H1 (cell line): ENCODE results near the gene PTPA. TPM values are rescaled to one million over a fixed set of nuclear protein-coding genes. Genes with fewer than 3 reads are reported as not detected.

Experiments
- CTCF ChIA-PET: fragments of 300-600 bp; sonication (Branson Sonifier 250); formaldehyde crosslinking; loops from one replicate; lab custom pipeline; 2021; ENCODE audit not compliant: partially characterized antibody; lab: Charles Lee
- POLR2A ChIA-PET: fragments of 300-600 bp; sonication (Branson Sonifier 250); formaldehyde crosslinking; loops from one replicate; lab custom pipeline; 2021; ENCODE audit warnings: inconsistent platforms; ENCODE audit not compliant: partially characterized antibody; lab: Charles Lee
- DNase-seq, 2 experiments: peaks; one replicate each; pipeline versions ENCODE4 v3.0.0 to v3.0.0-alpha.2; 2010 to 2022; ENCODE audit warnings: low spot score in 2 of 2, low read depth in 1 of 2, mixed read lengths in 1 of 2
- FAIRE-seq: peaks from 2 replicates; lab custom pipeline; 2011; peaks lifted over from hg19 to GRCh38; lab: Jason Lieb, UNC
- H2AFZ ChIP-seq: 2 replicates; pipeline ENCODE4 v1.8.1; 2012; ENCODE audit warnings: low read length, inconsistent platforms
- H2AK5ac ChIP-seq: 2 replicates; pipeline ENCODE4 v1.6.1; 2013; ENCODE audit warnings: low read depth, low read length
- H2BK120ac ChIP-seq: replicated peaks from 2 replicates; pipeline ENCODE3; 2013; ENCODE audit warnings: low read depth, low read length, inconsistent platforms
- H2BK12ac ChIP-seq: 2 replicates; pipeline ENCODE4 v1.6.1; 2013; ENCODE audit warnings: low read depth, low read length
- H2BK15ac ChIP-seq: 2 replicates; pipeline ENCODE4 v1.6.1; 2013; ENCODE audit warnings: low read length
- H2BK20ac ChIP-seq: 2 replicates; pipeline ENCODE4 v1.6.1; 2013; ENCODE audit warnings: low read length
- H2BK5ac ChIP-seq: 2 replicates; pipeline ENCODE4 v1.6.1; 2013; ENCODE audit warnings: low read depth, low read length
- H3K14ac ChIP-seq: 2 replicates; pipeline ENCODE4 v1.6.1; 2013; ENCODE audit warnings: inconsistent platforms; ENCODE audit not compliant: insufficient read length
- H3K18ac ChIP-seq: 2 replicates; pipeline ENCODE4 v1.6.1; 2013; ENCODE audit warnings: low read length; ENCODE audit errors: extremely low read depth
- H3K23ac ChIP-seq: 2 replicates; pipeline ENCODE4 v1.6.1; 2013; ENCODE audit warnings: inconsistent platforms; ENCODE audit not compliant: insufficient read length
- H3K23me2 ChIP-seq: 2 replicates; pipeline ENCODE4 v1.6.1; 2013; ENCODE audit warnings: low read depth, low read length
- H3K27ac ChIP-seq: 2 replicates; pipeline ENCODE4 v1.6.1; 2011; ENCODE audit warnings: low read depth, low read length, inconsistent platforms
- H3K27me3 ChIP-seq, 4 experiments: replicated peaks in 1 of 4; 1 replicate in 1 of 4; 2 replicates in 3 of 4; pipeline versions ENCODE4 v1.6.1 to v1.8.1; 2011 to 2013; ENCODE audit warnings: low read length in 3 of 4, mild to moderate bottlenecking in 3 of 4, inconsistent platforms in 2 of 4, mixed read lengths in 2 of 4, moderate library complexity in 1 of 4; ENCODE audit not compliant: control insufficient read depth in 3 of 4, insufficient read depth in 3 of 4; ENCODE audit errors: extremely low read depth in 1 of 4
- H3K36me3 ChIP-seq, 4 experiments: 2 replicates each; pipeline versions ENCODE4 v1.6.1 to v1.8.1; 2011 to 2013; ENCODE audit warnings: mild to moderate bottlenecking in 4 of 4, low read length in 3 of 4, moderate library complexity in 2 of 4, control low read depth in 1 of 4, inconsistent platforms in 1 of 4; ENCODE audit not compliant: insufficient read depth in 4 of 4, control insufficient read depth in 2 of 4
- H3K4ac ChIP-seq: replicated peaks from 2 replicates; pipeline ENCODE3; 2013; ENCODE audit warnings: low read length, low read depth, mixed read lengths, inconsistent platforms; ENCODE audit not compliant: insufficient read length
- H3K4me1 ChIP-seq, 4 experiments: replicated peaks in 1 of 4; 1 replicate in 1 of 4; 2 replicates in 3 of 4; pipeline versions ENCODE4 v1.6.1 to v1.8.1; 2011 to 2013; ENCODE audit warnings: low read length in 3 of 4, inconsistent platforms in 2 of 4, mixed read lengths in 1 of 4; ENCODE audit not compliant: insufficient read depth in 4 of 4, control insufficient read depth in 3 of 4
- H3K4me2 ChIP-seq, 2 experiments: 2 replicates each; pipeline versions ENCODE4 v1.6.1 to v1.8.1; 2011 to 2013; ENCODE audit warnings: low read depth in 2 of 2, low read length in 2 of 2, control low read depth in 1 of 2, inconsistent platforms in 1 of 2, mild to moderate bottlenecking in 1 of 2; ENCODE audit not compliant: insufficient read depth in 1 of 2
- H3K4me3 ChIP-seq, 4 experiments: fragments of 200-600, 300-600 bp in 1 of 4; sonication (generic), shearing (Covaris generic), sonication (Bioruptor Twin) in 1 of 4; 2 replicates each; pipeline versions ENCODE4 v1.5.1 to v1.8.1; 2011 to 2016; ENCODE audit warnings: low read length in 4 of 4, low read depth in 3 of 4, control low read depth in 2 of 4, inconsistent platforms in 2 of 4, mild to moderate bottlenecking in 2 of 4, mixed read lengths in 1 of 4, moderate library complexity in 1 of 4; ENCODE audit not compliant: insufficient read depth in 2 of 4; ENCODE audit errors: extremely low read depth in 1 of 4
- H3K56ac ChIP-seq: replicated peaks from 2 replicates; pipeline ENCODE3; 2013; ENCODE audit warnings: low read depth, mild to moderate bottlenecking, mixed read lengths, low read length, inconsistent platforms; ENCODE audit not compliant: insufficient read length
- H3K79me1 ChIP-seq: 2 replicates; pipeline ENCODE4 v1.6.1; 2013; ENCODE audit warnings: low read depth, low read length, control low read depth
- H3K79me2 ChIP-seq, 2 experiments: 2 replicates each; pipeline versions ENCODE4 v1.6.1 to v1.8.1; 2012 to 2013; ENCODE audit warnings: low read length in 2 of 2, mild to moderate bottlenecking in 2 of 2, inconsistent platforms in 1 of 2; ENCODE audit not compliant: insufficient read depth in 2 of 2, control insufficient read depth in 1 of 2
- H3K9ac ChIP-seq, 4 experiments: replicated peaks in 1 of 4; 1 replicate in 1 of 4; 2 replicates in 3 of 4; pipeline versions ENCODE4 v1.6.1 to v1.8.1; 2011 to 2013; ENCODE audit warnings: low read depth in 3 of 4, low read length in 3 of 4, control low read depth in 2 of 4, mild to moderate bottlenecking in 2 of 4, moderate library complexity in 2 of 4, inconsistent platforms in 1 of 4; ENCODE audit errors: extremely low read depth in 1 of 4
- H3K9me3 ChIP-seq, 2 experiments: 2 replicates each; pipeline versions ENCODE4 v1.6.1 to v1.8.1; 2012 to 2013; ENCODE audit warnings: mild to moderate bottlenecking in 2 of 2, moderate library complexity in 2 of 2, control low read depth in 1 of 2, inconsistent platforms in 1 of 2, low read depth in 1 of 2, low read length in 1 of 2, mixed read lengths in 1 of 2; ENCODE audit not compliant: insufficient read depth in 2 of 2
- H4K20me1 ChIP-seq, 2 experiments: replicated peaks in 1 of 2; 2 replicates each; pipeline versions ENCODE3 to v1.8.1; 2011 to 2013; ENCODE audit warnings: inconsistent platforms in 2 of 2, low read length in 2 of 2, mild to moderate bottlenecking in 1 of 2; ENCODE audit not compliant: insufficient read depth in 2 of 2, control insufficient read depth in 1 of 2
- H4K5ac ChIP-seq: 2 replicates; pipeline ENCODE4 v1.6.1; 2013; ENCODE audit warnings: low read length, low read depth, mixed read lengths, inconsistent platforms; ENCODE audit not compliant: insufficient read length
- H4K8ac ChIP-seq: 2 replicates; pipeline ENCODE4 v1.8.0; 2013; ENCODE audit warnings: mild to moderate bottlenecking, moderate library complexity, low read length, inconsistent platforms; ENCODE audit not compliant: insufficient read depth; ENCODE audit errors: extremely low read depth
- H4K91ac ChIP-seq: replicated peaks from 2 replicates; pipeline ENCODE3; 2013; ENCODE audit warnings: low read length, mixed read lengths, inconsistent platforms; ENCODE audit not compliant: insufficient read length
- CREB1 ChIP-seq: IDR thresholded peaks from 2 replicates; pipeline ENCODE4 v1.6.1; 2012; ENCODE audit warnings: inconsistent platforms
- JUN ChIP-seq: IDR thresholded peaks from 2 replicates; pipeline ENCODE4 v1.6.1; 2011; ENCODE audit warnings: low read depth, mild to moderate bottlenecking, improper control_type of control experiment, low read length
- JUND ChIP-seq: IDR thresholded peaks from 2 replicates; pipeline ENCODE4 v1.6.1; 2011; ENCODE audit warnings: mild to moderate bottlenecking, improper control_type of control experiment, low read length
- RNF2 ChIP-seq: fragments of 200-900, 300-1000 bp; sonication (generic); IDR thresholded peaks from 2 replicates; pipeline ENCODE4 v1.7.1; 2016; ENCODE audit warnings: borderline replicate concordance, low read depth, mild to moderate bottlenecking, antibody characterized with exemption, low read length; ENCODE audit not compliant: poor library complexity, severe bottlenecking; ENCODE audit errors: missing control alignments
- SAP30 ChIP-seq: fragments of 300-600 bp; sonication (generic); IDR thresholded peaks from 2 replicates; pipeline ENCODE4 v1.7.1; 2012; ENCODE audit warnings: low read length, moderate library complexity, mild to moderate bottlenecking, inconsistent platforms; ENCODE audit not compliant: insufficient read depth, insufficient replicate concordance
- SP2 ChIP-seq: IDR thresholded peaks from 2 replicates; pipeline ENCODE4 v1.6.1; 2012; ENCODE audit warnings: mild to moderate bottlenecking, low read length, inconsistent platforms
- SUZ12 ChIP-seq: fragments of 200-600 bp; sonication (generic); IDR thresholded peaks from 2 replicates; pipeline ENCODE4 v1.6.1; 2012; ENCODE audit warnings: mild to moderate bottlenecking, inconsistent platforms, low read length, moderate library complexity, mixed read lengths
- WGBS, 2 experiments: shearing (Covaris generic) in 1 of 2; methylation state at CpG; one replicate each; pipeline versions ENCODE4 v1.1.6 to v1.1.7; 2013 to 2015; ENCODE audit warnings: low lambda C conversion rate in 2 of 2, mixed read lengths in 2 of 2, inconsistent platforms in 1 of 2, low coverage in 1 of 2, missing lambda C conversion rate in 1 of 2; ENCODE audit not compliant: insufficient replicate concordance in 2 of 2, insufficient coverage in 1 of 2, insufficient read length in 1 of 2; ENCODE audit errors: extremely low coverage in 1 of 2, missing lambda C conversion rate in 1 of 2; 5-methylcytosine and 5-hydroxymethylcytosine counted together
- polyA plus RNA-seq, 7 experiments: library from polyadenylated mRNA; depleted of rRNA in 3 of 7; stranded (reverse) in 5 of 7; unstranded in 2 of 7; fragments of >200 nt in 5 of 7; fragments of 200-250 nt in 2 of 7; gene quantifications; 1 replicate in 5 of 7; 2 replicates in 1 of 7; 4 replicates in 1 of 7; pipeline versions ENCODE4 v1.2.1 to v1.2.3, GENCODE V29; 2011 to 2013; ENCODE audit warnings: missing spikeins in 2 of 7, mixed read lengths in 2 of 7
- total RNA-seq: library from RNA; stranded (reverse); fragmentation: NEBNext Ultra II Directional; extraction: Animal tissue kit (Norgen Biotek cat#: 25700); gene quantifications from 2 replicates; pipeline ENCODE4 v1.2.1, GENCODE V29; 2021

PTPA gene
- total and polyA plus RNA-seq, 2 of the 8 experiments (the other 6 are each of a cell fraction or from before 2014, with no cell fraction given) = 114 to 145 TPM

GRCh38 chr9:129071526-129072126 lies 39.6 kb upstream of the PTPA start:
- no peak overlapping the region for H2AK5ac ChIP-seq
- DNase-seq = peak; percentile 66 to 78
- H3K23me2 ChIP-seq = no peaks in the 10 kb centered on the region
- peaks cover 0 to 16% (median 5%) of the 10 kb centered on the region in 4 experiments; a peak in 4 of 8 replicates for H3K36me3 ChIP-seq
- H3K18ac ChIP-seq = peak overlapping the region; percentile 36
- ChIA-PET POLR2A (interaction anchor here (1.0 to 2.2 kb wide), 3 partner anchors 9 to 67 kb away, joined by 3 to 12 read pairs (median 4); partner anchors contain the start of gene DOLPP1), CTCF (interaction anchor here (0.9 to 1.4 kb wide), 2 partner anchors 17 to 26 kb away, joined by 3 to 6 read pairs; no protein-coding TSS in a partner anchor)
- no peak overlapping the region for H4K91ac ChIP-seq
- H3K4me1 ChIP-seq = peaks cover 6 to 19% (median 17%) of the 10 kb centered on the region in 4 experiments
- peak overlapping the region in 1 of 4 experiments; percentile 33; a peak in 2 of 8 replicates for H3K4me3 ChIP-seq
- H2BK20ac ChIP-seq = no peak overlapping the region; the same call in 1 of the 2 replicates
- peaks cover 1 to 5% of the 10 kb centered on the region in 2 experiments for H4K20me1 ChIP-seq
- no peak for FAIRE-seq
- no peak overlapping the region for H3K14ac ChIP-seq
- H3K4ac ChIP-seq = no peak overlapping the region
- peak overlapping the region; percentile 54; the same call in 1 of the 2 replicates for H4K8ac ChIP-seq
- no peaks in the 10 kb centered on the region for H3K9me3 ChIP-seq
- H3K9ac ChIP-seq = peak overlapping the region in 3 of 4 experiments; percentile 4 to 50 (median 10); a peak in 4 of 7 replicates
- H2BK12ac ChIP-seq = peak overlapping the region; percentile 89; the same call in 1 of the 2 replicates
- 55% methylated on average over 10 of the region's 10 CpGs; no CpG with 5 or more reads in 1 of the 2 experiments for WGBS, 2 experiments
- H2BK5ac ChIP-seq = peak overlapping the region; percentile 85; the same call in 1 of the 2 replicates
- H3K27ac ChIP-seq = peak overlapping the region; percentile 47; the same call in 1 of the 2 replicates
- H2AFZ ChIP-seq = no peak overlapping the region
- H2BK15ac ChIP-seq = no peak overlapping the region
- peak overlapping the region; percentile 63 to 81 for H3K4me2 ChIP-seq
- H2BK120ac ChIP-seq = no peak overlapping the region
- H3K79me1 ChIP-seq = no peaks in the 10 kb centered on the region
- no peak overlapping the region for H4K5ac ChIP-seq
- H3K23ac ChIP-seq = no peak overlapping the region
- no peak overlapping the region for H3K56ac ChIP-seq
- H3K27me3 ChIP-seq = no peaks in the 10 kb centered on the region
- no peaks in the 10 kb centered on the region for H3K79me2 ChIP-seq
- no peak for TF ChIP-seq SUZ12
- TF ChIP-seq SP2 = no peak
- no peak for TF ChIP-seq JUN
- TF ChIP-seq CREB1 = 0 out of 2 replicates have a peak, but pooled peaks have one; percentile 20
- no peak for TF ChIP-seq JUND
- TF ChIP-seq RNF2 = no peak
- TF ChIP-seq SAP30 = peak; percentile 25
